ENCODE results near the gene ADPRM. TPM values are rescaled to one million over a fixed set of nuclear protein-coding genes. Genes with fewer than 3 reads are reported as not detected.

Gene ADPRM
- total and polyA plus RNA-seq, 2 donors (not counting 3 experiments of a cell fraction or from before 2014, with no cell fraction given) = 7.4 to 7.6 TPM

- Histone ChIP-seq H3K9me3 (replicated peaks; ENCODE audit: control insufficient read depth, insufficient read depth, low read length) (no peaks in the 10 kb centered on the region), H3K9ac (replicated peaks; ENCODE audit: extremely low read depth, insufficient read depth, low read length) (no peak overlapping the region), H3K9me1 (replicated peaks; ENCODE audit: control insufficient read depth, extremely low read depth, insufficient read depth, low read length) (no peaks in the 10 kb centered on the region), H3K4me1 (ENCODE audit: control insufficient read depth, extremely low read depth, insufficient read depth, low read length) (no peaks in the 10 kb centered on the region), H4K20me1 (replicated peaks; ENCODE audit: control insufficient read depth, extremely low read depth, insufficient read depth, low read length) (no peaks in the 10 kb centered on the region), H3K79me2 (ENCODE audit: control insufficient read depth, insufficient read depth, low read length) (no peaks in the 10 kb centered on the region), H3K36me3 (ENCODE audit: control insufficient read depth in 2 of 2, extremely low read depth in 1 of 2, insufficient read depth in 2 of 2, low read length in 2 of 2) (no peaks in the 10 kb centered on the region), H2AFZ (ENCODE audit: low read depth, low read length) (no peak overlapping the region), H3K4me3 (replicated peaks in 1 of 3; ENCODE audit: insufficient read depth in 1 of 3, low read depth in 1 of 3, low read length in 3 of 3) (no peak overlapping the region), H3K4me2 (ENCODE audit: insufficient read depth, low read length) (no peak overlapping the region), H3K27ac (ENCODE audit: insufficient read depth, low read depth, low read length) (no peak overlapping the region), H3K27me3 (ENCODE audit: control insufficient read depth in 2 of 2, insufficient read depth in 2 of 2, low read length in 2 of 2) (no peaks in the 10 kb centered on the region)
- no TSS peak for BruUV-seq (replicated peaks)
- CTCF ChIA-PET = no interaction called here
- FAIRE-seq (no peak), DNase-seq (ENCODE audit: low read depth, low spot score) (no peak)
- dilution Hi-C loops (cut with MboI; ENCODE audit: extremely low pct_ligation_motif_present, low sequenced_read_pairs) (no loop called here), intact Hi-C loops (cut with micrococcal nuclease) (no loop called here)
- POLR2A ChIA-PET = no interaction called here
- TF ChIP-seq JUN (IDR thresholded peaks at IDR 0.05; ENCODE audit: borderline replicate concordance, insufficient read depth, insufficient read length, low read depth) (no peak), POLR2A (IDR thresholded peaks at IDR 0.05; ENCODE audit: low read depth, low read length) (no peak), GATA2 (IDR thresholded peaks at IDR 0.05; ENCODE audit: insufficient read depth, insufficient read length, low read depth, low read length) (no peak), MYC (IDR thresholded peaks at IDR 0.05; ENCODE audit: low read depth, low read length) (no peak), EZH2 (IDR thresholded peaks at IDR 0.05; ENCODE audit: borderline replicate concordance, low read depth, low read length, severe bottlenecking) (no peak), FOS (IDR thresholded peaks at IDR 0.05; ENCODE audit: borderline replicate concordance, insufficient read depth, low read length) (no peak), POLR2AphosphoS5 (IDR thresholded peaks at IDR 0.05; ENCODE audit: insufficient read depth, low read depth, low read length) (no peak)
- TF ChIP-seq, protein P1, sequence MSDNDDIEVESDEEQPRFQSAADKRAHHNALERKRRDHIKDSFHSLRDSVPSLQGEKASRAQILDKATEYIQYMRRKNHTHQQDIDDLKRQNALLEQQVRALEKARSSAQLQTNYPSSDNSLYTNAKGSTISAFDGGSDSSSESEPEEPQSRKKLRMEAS (IDR thresholded peaks at IDR 0.05; ENCODE audit: insufficient read depth, insufficient read length) = no peak
- TF ChIP-seq, protein P2, sequence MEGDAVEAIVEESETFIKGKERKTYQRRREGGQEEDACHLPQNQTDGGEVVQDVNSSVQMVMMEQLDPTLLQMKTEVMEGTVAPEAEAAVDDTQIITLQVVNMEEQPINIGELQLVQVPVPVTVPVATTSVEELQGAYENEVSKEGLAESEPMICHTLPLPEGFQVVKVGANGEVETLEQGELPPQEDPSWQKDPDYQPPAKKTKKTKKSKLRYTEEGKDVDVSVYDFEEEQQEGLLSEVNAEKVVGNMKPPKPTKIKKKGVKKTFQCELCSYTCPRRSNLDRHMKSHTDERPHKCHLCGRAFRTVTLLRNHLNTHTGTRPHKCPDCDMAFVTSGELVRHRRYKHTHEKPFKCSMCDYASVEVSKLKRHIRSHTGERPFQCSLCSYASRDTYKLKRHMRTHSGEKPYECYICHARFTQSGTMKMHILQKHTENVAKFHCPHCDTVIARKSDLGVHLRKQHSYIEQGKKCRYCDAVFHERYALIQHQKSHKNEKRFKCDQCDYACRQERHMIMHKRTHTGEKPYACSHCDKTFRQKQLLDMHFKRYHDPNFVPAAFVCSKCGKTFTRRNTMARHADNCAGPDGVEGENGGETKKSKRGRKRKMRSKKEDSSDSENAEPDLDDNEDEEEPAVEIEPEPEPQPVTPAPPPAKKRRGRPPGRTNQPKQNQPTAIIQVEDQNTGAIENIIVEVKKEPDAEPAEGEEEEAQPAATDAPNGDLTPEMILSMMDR (IDR thresholded peaks at IDR 0.05; ENCODE audit: extremely low read depth in 1 of 2, insufficient read depth in 1 of 2, low read depth in 1 of 2, low read length in 2 of 2) = no peak
These were observed 58.8 kb downstream of the ADPRM start for GRCh38 chr17:10756185-10756584.

All from endothelial cell of umbilical vein (primary cell).